GM19328 (cell line): ENCODE results near the gene DNAJC5G.
A peak's percentile ranks its signal among the peaks of the same experiment; 100 is the strongest.
"Not testable (repeated sequence)": the region's sequence is repeated elsewhere in the genome, so short reads cannot be mapped to it uniquely, and the experiment has no call there.

Source experiments
- ATAC-seq: cut with Tn5 transposase; IDR thresholded peaks from one replicate; pipeline ENCODE4 v1.9.1; 2021; ENCODE audit warnings: mild to moderate bottlenecking, moderate library complexity; ENCODE audit not compliant: unreplicated experiment

The DNAJC5G gene

DNA sequence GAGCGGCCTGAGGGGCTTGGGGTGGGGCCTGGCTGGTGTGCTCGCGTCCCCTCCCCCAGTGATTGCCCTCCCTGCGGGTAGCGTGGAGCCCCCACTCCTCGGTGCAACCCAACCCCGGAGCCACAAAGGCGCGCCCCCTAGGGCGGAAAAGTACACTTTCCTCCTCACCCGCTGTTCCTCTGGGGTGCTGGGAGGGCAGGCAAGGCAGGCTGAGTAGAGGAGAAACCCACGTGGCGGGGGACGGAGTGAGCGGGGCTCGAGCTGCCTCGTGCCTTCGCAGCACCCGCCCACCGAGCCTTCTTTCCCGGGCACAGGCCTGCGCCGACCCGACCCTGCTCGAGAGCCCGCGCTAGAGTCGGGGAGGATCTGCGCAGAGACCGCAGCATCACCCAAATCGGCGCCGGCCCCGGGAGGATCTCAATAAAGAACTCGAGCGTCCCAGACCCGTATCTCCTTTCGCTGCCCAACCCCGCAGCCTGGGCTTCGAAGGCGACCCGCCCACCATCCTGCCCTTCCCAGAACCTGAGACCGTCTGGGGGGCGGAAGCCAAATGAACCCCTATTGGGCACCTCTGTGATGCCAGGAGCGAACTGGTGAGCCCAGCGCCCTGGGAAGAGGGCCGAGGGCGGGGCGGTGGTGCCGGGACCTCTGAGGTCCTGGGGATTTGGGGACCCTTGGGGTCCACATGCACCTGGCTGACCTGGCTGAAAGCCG lies 31.5 kb downstream of the DNAJC5G start:
- no peak for ATAC-seq

DNA sequence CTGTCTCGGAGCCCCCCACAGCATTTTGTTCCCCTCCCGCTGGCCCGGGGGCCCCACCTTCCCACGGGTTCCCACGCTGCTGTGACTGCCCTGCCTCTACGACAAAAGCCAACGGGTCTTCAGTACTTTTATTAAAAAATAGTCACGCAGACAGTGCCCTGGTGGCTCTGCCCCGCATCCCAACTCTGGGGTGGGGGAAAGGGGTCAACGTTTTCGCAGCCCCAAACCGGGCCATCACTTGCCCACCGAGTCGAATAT lies 32.0 kb downstream of the DNAJC5G start:
- ATAC-seq: no peak

DNA sequence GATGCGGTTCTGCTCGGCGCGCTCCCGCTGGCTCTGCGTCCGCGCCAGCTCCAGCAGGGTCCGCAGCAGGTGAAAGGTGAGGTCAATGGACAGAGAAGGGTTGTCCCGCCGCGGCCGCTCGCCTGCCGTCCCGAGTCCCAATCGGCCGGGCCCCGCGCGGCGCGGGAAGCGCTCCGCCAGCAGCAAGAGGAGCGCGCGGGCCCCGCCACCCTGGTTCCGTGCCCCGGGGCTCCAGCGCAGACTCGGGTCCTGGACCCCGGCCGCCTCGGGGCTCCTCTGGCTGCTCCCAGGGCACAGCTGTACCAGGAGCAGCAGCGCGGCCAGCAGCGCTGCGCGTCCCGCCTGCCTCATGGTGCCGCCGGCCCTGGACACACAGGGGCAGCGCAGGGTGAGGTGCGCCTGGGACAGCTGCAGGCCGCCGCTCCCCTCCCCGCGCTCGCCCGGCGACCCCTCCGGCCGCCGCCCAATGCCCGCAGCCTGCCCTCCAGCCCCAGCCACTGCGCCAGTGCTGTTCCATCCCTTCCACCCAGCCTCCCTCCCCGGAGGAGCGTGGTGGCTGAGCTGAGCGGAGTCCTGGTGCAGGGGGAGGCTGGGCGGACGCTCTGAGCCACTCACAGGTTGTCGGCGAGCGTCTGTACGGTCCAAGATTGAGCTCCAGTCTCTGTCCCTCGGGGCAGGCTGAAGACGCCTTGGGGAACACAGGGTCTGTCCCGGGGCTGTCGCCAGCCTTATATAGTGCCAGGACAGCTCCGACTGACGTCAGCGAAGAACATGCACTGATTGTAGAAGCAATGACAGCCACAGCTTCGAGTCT lies 32.5 kb downstream of the DNAJC5G start:
- no peak for ATAC-seq

DNA sequence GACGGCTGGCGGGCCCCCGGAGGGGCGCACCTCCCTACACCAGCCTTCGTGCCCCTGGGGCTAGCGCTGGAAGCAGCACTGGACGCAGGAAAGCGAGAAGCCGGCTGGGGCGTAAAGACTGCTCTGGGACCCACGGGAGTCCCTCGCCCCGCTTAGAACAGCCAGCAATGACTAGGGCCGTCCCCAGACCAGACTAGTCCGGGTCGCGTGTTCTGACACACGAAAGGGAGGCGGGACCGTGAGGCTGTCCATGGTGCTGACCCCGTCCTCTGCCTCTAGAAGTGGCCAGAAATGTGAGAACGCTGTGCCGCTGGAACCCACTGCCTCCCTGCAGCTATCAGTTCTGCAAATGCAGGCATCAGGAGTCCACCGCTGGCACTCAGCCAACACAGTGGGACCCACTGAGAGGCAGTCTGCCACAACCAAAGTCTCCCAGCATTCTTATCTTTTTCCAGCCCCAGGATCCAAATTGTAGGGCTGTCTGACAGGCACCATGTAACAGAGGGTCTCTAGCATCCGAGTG lies 33.2 kb downstream of the DNAJC5G start, which contains the start of gene UCN:
Gene UCN, minus strand, starts transcription at position 87 of the 523 bp plus-strand sequence. CDS start 550 bp downstream, outside the sequence.
- no peak for ATAC-seq

DNA sequence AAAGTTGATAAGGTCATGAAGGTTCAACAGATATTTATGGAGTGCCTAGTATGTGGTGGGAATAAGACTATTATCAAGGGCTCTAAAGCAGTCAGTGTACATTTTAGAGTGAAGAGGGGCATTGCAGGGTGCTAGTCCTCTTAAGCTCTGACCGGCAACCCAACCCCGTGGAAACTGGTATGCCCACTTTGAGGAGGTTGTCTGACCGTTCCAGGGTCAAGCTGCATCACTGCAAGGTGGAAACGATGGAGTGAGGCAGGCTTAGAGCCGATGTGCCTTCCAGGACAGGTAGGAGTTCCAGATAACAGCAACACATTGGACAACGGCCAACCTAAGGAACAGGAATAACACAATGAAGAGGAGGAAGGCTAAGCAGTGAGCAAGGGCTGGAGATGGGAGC lies 34.4 kb downstream of the DNAJC5G start:
- ATAC-seq: no peak

DNA sequence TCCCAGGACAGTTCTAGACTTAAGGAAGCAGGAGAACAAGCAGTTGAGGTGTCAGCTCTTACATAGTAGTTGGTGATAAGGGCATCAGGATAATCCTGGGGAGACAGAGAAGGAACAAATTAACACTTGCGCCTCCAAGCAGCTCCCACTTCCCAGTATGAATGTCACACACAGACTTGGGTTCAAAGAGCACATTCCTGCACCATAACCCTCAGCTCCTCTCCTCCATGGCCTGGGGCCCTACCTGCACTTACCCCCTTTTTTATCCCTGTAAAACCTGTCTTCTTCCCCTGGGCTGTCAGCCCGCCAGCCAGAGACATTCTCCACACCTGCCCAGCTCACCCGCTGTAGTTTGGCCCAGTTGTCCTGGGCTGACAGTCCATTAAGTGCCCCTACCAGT lies 36.9 kb downstream of the DNAJC5G start:
- ATAC-seq: no peak

DNA sequence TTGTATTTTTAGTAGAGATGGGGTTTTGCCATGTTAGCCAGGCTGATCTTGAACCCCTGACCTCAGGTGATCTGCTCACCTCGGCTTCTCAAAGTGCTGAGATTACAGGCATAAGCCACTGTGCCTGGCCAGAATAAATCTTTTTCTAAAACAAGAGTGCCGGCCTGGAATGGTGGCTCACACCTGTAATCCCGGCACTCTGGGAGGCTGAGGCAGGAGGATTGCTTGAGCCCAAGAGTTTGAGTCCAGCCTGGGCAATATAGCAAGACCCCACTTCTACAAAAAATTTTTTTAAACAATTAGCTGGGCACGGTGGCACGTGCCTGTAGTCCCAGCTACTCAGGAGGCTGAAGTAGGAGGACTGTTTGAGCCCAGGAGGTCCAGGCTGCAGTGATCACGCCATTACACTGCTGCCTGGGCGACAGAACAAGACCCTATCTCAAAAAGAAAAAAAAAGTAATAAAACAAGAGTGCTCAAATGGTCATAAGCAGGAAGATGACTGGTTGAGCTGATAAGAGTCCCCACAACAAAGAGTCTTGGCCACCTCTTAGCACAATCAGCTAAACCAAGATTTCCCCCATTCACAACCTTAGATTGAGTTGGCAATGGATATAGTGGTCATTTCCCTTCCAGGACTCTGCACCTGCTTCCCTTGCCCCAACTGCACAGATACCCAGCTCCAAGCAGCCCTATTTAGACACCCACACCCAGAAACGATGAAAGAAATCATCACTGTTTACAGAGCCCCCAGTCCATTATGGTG lies 38.8 kb downstream of the DNAJC5G start:
- ATAC-seq: no peak

DNA sequence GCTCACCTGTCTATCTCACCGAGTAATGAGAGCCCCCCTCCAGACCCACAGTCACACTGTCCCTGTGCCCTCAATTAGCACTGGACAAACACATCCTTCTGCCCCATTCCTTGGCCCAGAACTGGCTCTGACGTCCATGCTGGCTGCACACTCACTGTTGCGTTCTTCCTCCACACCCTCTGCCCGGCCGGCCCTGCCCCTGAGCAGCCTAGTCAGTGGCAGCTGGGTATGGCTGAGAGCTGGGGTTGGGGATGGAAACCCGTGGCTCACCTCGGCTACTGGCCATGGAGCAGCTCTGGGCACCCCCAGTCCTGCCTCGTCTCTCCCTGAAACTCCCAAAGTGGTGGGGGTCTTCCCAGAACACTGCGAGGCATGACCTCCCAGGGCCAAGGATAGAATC lies 39.5 kb downstream of the DNAJC5G start:
- ATAC-seq: no peak

DNA sequence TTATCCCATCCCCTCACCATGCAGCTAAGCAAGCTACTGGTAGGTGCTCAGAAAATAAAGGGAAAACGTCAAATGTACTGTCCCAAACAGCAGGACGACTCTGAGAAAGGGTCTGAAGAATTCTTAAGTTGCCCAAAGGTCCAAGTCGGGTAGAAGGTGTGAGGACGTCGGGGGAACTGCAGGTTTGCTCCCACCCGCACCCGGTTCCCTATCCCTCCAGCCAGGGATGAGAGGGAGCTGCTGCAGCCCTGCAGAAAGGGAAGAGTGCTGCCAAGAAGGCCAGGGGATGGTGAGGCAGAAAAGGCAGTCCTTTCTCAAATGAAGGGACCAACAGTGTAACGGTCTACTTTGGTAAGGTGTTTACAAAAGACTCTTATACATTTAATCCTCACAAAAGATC lies 39.9 kb downstream of the DNAJC5G start:
- ATAC-seq: no peak

DNA sequence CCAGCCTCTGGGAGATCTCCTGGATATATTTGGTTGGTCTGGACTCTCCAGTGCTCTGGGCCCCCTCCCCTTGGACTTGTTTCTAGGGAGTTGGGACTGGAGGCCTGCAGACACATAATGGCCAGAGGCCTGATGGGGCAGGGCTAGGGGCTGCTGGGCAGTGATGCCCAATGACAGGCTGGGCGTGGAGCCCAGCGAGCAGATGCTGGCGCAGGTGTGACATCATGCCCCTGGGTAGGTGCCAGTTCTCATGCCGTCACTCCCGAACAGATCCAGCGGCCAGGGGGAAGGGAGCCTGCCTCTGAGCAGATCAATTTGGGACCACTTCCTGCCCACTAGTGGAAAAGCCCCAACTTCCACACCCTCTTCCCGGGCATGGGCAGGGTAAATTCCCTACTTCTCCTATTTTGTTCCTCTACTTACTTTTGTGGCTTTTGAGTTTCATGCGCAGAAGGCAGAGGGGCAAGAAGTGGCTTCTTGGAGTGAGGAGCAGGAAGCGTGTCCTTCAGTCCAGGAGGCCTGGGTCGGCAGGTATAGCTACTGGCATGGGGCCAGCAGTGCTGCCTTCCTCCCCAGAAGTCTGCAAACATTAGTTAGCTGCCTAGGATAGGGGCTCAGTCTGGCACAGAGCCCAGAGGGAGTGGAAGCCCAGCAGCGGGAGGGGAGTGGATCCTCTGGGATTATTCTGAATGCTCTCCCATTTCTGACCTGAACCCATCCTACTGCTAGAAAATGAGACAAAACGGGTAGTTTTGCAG lies 41.6 kb downstream of the DNAJC5G start:
- no peak for ATAC-seq

DNA sequence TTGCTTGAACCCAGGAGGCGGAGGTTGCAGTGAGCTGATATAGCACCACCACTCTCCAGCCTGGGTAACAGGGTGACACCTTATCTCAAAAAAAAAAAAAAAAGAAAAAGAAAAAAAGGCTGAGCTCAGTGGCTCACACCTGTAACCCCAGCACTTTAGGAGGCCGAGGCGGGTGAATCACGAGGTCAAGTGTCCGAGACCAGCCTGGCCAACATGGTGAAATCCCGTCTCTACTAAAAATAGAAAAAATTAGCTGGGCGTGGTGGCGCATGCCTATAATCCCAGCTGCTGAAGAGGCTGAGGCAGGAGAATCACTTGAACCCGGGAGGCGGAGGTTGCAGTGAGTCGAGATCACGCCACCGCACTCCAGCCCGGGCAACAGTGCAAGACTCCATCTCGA lies 44.6 kb downstream of the DNAJC5G start:
- not testable (repeated sequence) for ATAC-seq

DNA sequence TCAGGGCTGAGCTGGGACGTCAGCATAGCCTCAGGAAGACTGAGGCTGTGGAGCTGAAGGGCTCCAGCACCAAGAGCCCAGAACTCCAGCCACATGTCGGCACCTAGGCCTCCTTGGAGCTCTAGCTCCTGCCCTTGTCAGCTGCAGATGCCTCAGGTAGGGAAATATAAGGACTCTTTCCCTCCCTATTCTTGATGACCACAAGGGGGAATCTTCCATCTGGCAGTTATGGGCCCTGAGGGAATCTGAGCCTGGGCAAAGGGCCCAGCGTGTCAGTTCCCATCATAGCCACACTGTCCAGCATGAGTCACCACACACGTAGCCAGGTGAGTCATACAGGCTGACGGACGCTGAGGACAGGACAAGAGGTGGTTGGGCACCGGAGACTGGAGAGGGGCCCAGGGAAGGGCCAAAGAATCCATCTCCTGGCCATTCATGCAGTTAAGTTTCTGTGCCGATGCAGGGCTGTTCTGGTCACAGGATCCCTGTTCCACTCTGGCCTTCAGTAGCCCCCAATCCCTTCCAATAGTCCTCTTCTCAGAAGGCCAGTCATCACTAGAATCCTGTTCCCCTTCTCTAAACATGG lies 45.8 kb downstream of the DNAJC5G start:
- no peak for ATAC-seq

DNA sequence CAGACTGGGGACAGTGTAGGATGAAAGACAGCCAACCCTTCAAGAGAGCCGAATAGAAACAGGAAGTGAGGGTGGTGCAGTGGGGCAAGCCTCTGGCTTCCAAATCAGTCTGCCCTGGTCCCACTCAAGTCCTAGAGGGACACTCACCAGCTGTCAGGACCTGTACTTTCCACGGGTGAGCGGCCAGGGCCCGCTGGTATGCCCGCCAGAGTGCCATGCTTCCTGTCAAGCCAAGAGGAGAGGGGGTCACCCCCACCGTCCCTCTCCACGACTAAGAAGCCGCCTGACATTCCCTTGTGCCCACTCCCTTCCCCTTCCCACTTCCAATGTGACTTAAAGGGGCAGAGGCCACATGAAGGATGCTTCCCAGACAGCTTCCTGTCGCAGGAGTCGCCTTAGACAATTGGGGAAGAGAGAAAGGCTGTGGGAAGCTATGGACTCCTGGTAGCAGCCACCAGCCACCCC lies 47.1 kb downstream of the DNAJC5G start:
- no peak for ATAC-seq

DNA sequence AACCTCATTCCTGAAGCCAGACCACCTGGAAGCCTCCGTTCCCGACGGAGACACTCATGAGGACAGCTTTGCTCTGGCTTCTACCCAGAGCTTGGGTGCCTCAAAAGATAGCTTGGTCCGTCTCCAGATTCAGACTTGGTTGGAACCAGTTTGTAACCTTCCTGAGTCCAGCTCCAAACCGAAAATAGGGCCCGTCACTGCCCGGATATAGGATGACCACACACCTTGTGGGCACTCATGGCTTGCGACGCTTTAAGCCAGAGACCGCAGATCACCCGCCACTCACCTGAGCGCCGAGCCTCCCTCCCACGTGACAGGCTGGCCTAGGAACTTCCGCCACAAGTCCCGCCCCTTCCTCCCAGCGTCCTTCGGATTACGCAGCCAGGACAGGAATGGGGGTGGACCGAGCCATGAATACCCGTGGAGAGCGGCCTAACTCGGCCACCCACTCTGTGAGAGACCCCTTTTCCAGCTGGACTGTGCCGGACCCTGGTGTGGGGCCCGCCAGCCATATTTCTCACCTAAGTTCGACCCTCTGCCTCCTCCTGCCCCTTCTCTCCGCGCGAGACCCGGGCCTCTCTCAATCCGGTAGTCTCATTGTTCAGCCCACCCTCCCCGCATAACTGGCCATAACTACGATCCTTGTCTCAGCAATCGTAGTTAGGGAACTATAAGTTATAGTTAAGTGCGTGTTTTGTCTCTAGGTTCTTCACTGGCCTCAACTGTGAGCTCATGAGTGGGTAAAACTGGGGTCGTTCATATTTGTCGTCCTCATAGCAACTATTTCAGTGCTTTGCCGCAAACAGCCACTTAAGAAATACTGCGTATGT lies 47.7 kb downstream of the DNAJC5G start, which contains the start of gene MPV17:
Gene MPV17, minus strand, starts transcription at position 332 of the 830 bp plus-strand sequence. CDS start 580 bp downstream, outside the sequence.
- peak; percentile 79 for ATAC-seq

DNA sequence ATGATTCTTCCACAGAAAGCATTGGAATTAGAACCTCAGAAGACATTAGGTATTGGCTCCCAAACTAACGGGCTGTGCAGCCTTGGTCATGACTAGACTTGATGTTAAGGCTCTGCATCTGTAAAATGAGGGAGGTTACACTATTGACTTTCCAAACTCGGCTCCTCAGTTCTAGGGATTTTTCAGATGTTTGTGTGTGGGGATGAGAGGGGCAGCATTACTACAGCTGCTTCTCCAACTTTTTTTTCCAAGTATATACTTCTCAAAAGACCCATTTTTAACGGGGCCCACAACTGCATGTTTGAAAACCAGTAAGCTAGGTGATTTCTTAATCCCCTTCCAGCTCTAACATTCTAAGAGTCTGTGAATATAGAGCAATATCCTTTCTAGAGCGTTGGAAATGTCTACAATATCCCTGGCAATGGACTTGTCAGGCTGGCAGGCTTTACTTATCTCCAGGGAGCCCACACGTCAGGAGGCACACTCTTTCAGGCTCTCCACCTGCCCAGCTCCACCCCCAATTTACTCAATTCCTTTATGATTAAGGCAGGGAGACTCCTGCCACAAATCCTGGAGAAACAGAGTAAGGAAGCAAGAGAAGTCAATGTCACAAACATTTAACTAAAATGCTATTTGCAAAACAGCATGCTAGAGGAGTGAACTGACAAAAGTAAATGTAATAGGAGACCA lies 48.5 kb downstream of the DNAJC5G start:
- no peak for ATAC-seq

DNA sequence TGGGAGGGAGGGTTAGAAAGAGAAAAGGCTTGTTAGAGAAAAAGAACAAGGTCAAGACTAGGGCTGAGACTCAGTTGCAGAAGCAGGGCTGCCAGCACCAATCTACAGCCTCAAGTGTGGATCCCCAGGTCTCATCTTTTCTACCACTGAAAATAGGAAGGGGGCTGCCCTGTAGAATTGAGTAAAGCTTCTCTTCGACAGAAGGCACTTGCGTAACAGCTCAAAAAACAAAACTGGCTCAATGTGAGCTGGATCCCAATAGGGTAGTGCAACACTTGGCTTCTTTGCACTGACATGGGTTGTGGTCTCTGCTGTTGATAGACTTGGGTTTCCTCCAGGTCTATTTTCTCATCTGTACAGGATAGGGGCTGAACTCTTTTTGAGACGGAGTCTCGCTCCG lies 49.5 kb downstream of the DNAJC5G start:
- no peak for ATAC-seq
